HepG2 (cell line): Measurements from ENCODE around the gene ARHGAP9. TPM values are rescaled to one million over a fixed set of nuclear protein-coding genes. Genes with fewer than 3 reads are reported as not detected.

Source experiments
- ARID5B ChIP-seq: IDR thresholded peaks from 2 replicates; pipeline ENCODE4 v1.4.0; 2020; ENCODE audit warnings: mild to moderate bottlenecking, missing genetic modification reagents
- ATF7-NPFF ChIP-seq: sonication (generic); formaldehyde crosslinking; IDR thresholded peaks from 2 replicates; pipeline ENCODE4 v1.8.1; 2023; ENCODE audit warnings: mild to moderate bottlenecking, low read depth, missing genetic modification reagents, moderate library complexity
- CBFB ChIP-seq: sonication (generic); formaldehyde crosslinking; IDR thresholded peaks from 2 replicates; pipeline ENCODE4 v1.4.0; 2020; ENCODE audit warnings: missing genetic modification reagents
- CERS6 ChIP-seq: sonication (generic); formaldehyde crosslinking; IDR thresholded peaks from 2 replicates; pipeline ENCODE4 v1.5.0; 2020; ENCODE audit warnings: missing genetic modification reagents
- NCOA1 ChIP-seq: sonication (generic); formaldehyde crosslinking; IDR thresholded peaks from 2 replicates; pipeline ENCODE4 v1.9.0; 2021; ENCODE audit warnings: missing genetic modification reagents
- NFAT5 ChIP-seq: sonication (generic); formaldehyde crosslinking; IDR thresholded peaks from 2 replicates; pipeline ENCODE4 v1.4.0; 2020; ENCODE audit warnings: missing genetic modification reagents
- NKX3-1 ChIP-seq: sonication (generic); formaldehyde crosslinking; IDR thresholded peaks from 2 replicates; pipeline ENCODE4 v1.5.0; 2020; ENCODE audit warnings: missing genetic modification reagents
- SSRP1 ChIP-seq: IDR thresholded peaks from 2 replicates; pipeline ENCODE4 v1.6.1; 2016; ENCODE audit warnings: control low read depth
- TAF1 ChIP-seq: sonication (generic); formaldehyde crosslinking; IDR thresholded peaks from 2 replicates; pipeline ENCODE4 v1.4.0; 2020; ENCODE audit warnings: missing genetic modification reagents
- TIGD3 ChIP-seq: sonication (generic); formaldehyde crosslinking; IDR thresholded peaks from 2 replicates; pipeline ENCODE4 v1.5.1; 2020; ENCODE audit warnings: mild to moderate bottlenecking, missing genetic modification reagents, borderline replicate concordance
- ZGPAT ChIP-seq: IDR thresholded peaks from 2 replicates; pipeline ENCODE4 v1.6.1; 2016; ENCODE audit warnings: mild to moderate bottlenecking
- ZNF557 ChIP-seq: sonication (generic); formaldehyde crosslinking; IDR thresholded peaks from 2 replicates; pipeline ENCODE4 v1.4.0; 2020; ENCODE audit warnings: missing genetic modification reagents
- ZSCAN25 ChIP-seq: sonication (generic); formaldehyde crosslinking; IDR thresholded peaks from 2 replicates; pipeline ENCODE4 v1.8.0; 2022; ENCODE audit warnings: mild to moderate bottlenecking, missing genetic modification reagents
- polyA plus RNA-seq, 8 experiments: library from polyadenylated mRNA; depleted of rRNA in 3 of 8; stranded (reverse) in 7 of 8; unstranded in 1 of 8; fragments of >200 nt; fragmentation: Illumina TruSeq in 4 of 8; extraction: Trizol in 4 of 8; gene quantifications; 2 replicates each; pipeline versions ENCODE4 v1.2.1 to v1.2.3, GENCODE V29; 2011 to 2016; ENCODE audit warnings: low read depth in 4 of 8, missing spikeins in 1 of 8, mixed read lengths in 1 of 8; ENCODE audit not compliant: insufficient read depth in 1 of 8
- total RNA-seq, 5 experiments: library from RNA; depleted of rRNA; stranded (reverse); fragments of >200 nt; fragmentation: Illumina TruSeq; extraction: Trizol; gene quantifications; 2 replicates each; pipeline ENCODE4 v1.2.3, GENCODE V29; 2016; ENCODE audit warnings: low read depth in 1 of 5

ARHGAP9 gene
- total and polyA plus RNA-seq, 2 of the 13 experiments (the other 11 are each of a cell fraction or from before 2014, with no cell fraction given): 0.18 to 1.2 TPM

GRCh38 chr12:57430931-57431566, 48.6 kb downstream of the ARHGAP9 start, which contains the start of gene R3HDM2 (continued):
- peak; percentile 86 for TF ChIP-seq ZGPAT
- TF ChIP-seq NCOA1 (CRISPR knock-in tag): no peak
- TF ChIP-seq CBFB: peak; percentile 77
- peak; percentile 69; the same call in 1 of the 2 replicates for TF ChIP-seq NKX3-1 (CRISPR knock-in tag)
- TF ChIP-seq ZSCAN25 (CRISPR knock-in tag): peak; percentile 55; the same call in 1 of the 2 replicates
- TF ChIP-seq NFAT5: peak; percentile 74; the same call in 1 of the 2 replicates
- 0 out of 2 replicates have a peak, but pooled peaks have one; percentile 38 for TF ChIP-seq TIGD3 (CRISPR knock-in tag)
- peak; percentile 38; the same call in 1 of the 2 replicates for TF ChIP-seq SSRP1 (CRISPR knock-in tag)
- TF ChIP-seq ARID5B (CRISPR knock-in tag): peak; percentile 59
- TF ChIP-seq ATF7-NPFF (CRISPR knock-in tag): peak; percentile 90
- TF ChIP-seq CERS6 (CRISPR knock-in tag): no peak
- TF ChIP-seq TAF1 (CRISPR knock-in tag): peak; percentile 78; the same call in 1 of the 2 replicates
- 0 out of 2 replicates have a peak, but pooled peaks have one; percentile 65 for TF ChIP-seq ZNF557
